ENCODE measurements around the gene CPEB4. TPM values are rescaled to one million over a fixed set of nuclear protein-coding genes. Genes with fewer than 3 reads are reported as not detected.
A peak's percentile ranks its signal among the peaks of the same experiment; 100 is the strongest.

The CPEB4 gene
- total RNA-seq, 4 donors from 2014 or later = 51.5 to 69.5 (median 66.1) TPM

- no peaks in the 10 kb centered on the region for H3K36me3 ChIP-seq
- H3K4me1 ChIP-seq = peaks cover 26 to 41% of the 10 kb centered on the region in 2 donors
- H3K27me3 ChIP-seq = no peaks in the 10 kb centered on the region
- no peak for DNase-seq
- no peak overlapping the region for H3K4me3 ChIP-seq (replicated peaks in 1 of 3)
- intact Hi-C loops (cut with DNase I) = no loop called here
- no peaks in the 10 kb centered on the region for H3K9me3 ChIP-seq
- H3K27ac ChIP-seq = no peak overlapping the region
- TF ChIP-seq POLR2A (IDR thresholded peaks at IDR 0.05) (no peak), CTCF (IDR thresholded peaks at IDR 0.05) (no peak)
- WGBS, 2 donors = 83 to 87% methylated on average over 4 of the region's 4 CpGs
Measured at GRCh38 chr5:173928871-173929574, 40.9 kb downstream of the CPEB4 start.

GRCh38 chr5:173932695-173933139 lies 44.6 kb downstream of the CPEB4 start:
- Histone ChIP-seq H3K9me3 (no peaks in the 10 kb centered on the region), H3K27ac (peak overlapping the region; percentile 5 to 33 (median 15)), H3K4me1 (peaks cover 28 to 37% of the 10 kb centered on the region in 2 donors), H3K36me3 (no peaks in the 10 kb centered on the region), H3K4me3 (replicated peaks in 1 of 3) (no peak overlapping the region), H3K27me3 (no peaks in the 10 kb centered on the region)
- intact Hi-C loops (cut with DNase I) = no loop called here
- TF ChIP-seq POLR2A (IDR thresholded peaks at IDR 0.05) (no peak), CTCF (IDR thresholded peaks at IDR 0.05) (no peak)
- 52 to 53% methylated on average over 2 of the region's 2 CpGs for WGBS, 2 donors
- no peak for DNase-seq

- H3K4me1 ChIP-seq = peaks cover 28 to 37% of the 10 kb centered on the region in 2 donors
- intact Hi-C loops (cut with DNase I) = no loop called here
- H3K27ac ChIP-seq = peak overlapping the region in 1 of 3 donors; percentile 16
- H3K27me3 ChIP-seq = no peaks in the 10 kb centered on the region
- H3K36me3 ChIP-seq = no peaks in the 10 kb centered on the region
- DNase-seq = no peak
- 65 to 88% methylated on average over 2 of the region's 2 CpGs for WGBS, 2 donors
- TF ChIP-seq CTCF (IDR thresholded peaks at IDR 0.05) (no peak), POLR2A (IDR thresholded peaks at IDR 0.05) (no peak)
- no peaks in the 10 kb centered on the region for H3K9me3 ChIP-seq
- no peak overlapping the region for H3K4me3 ChIP-seq (replicated peaks in 1 of 3)
Measured at GRCh38 chr5:173933901-173934300, 45.8 kb downstream of the CPEB4 start.

GRCh38 chr5:173935396-173935795 lies 47.2 kb downstream of the CPEB4 start:
- DNase-seq = no peak
- TF ChIP-seq POLR2A (IDR thresholded peaks at IDR 0.05) = no peak
- no peak for TF ChIP-seq CTCF (IDR thresholded peaks at IDR 0.05)
- Histone ChIP-seq H3K27me3 (no peaks in the 10 kb centered on the region), H3K27ac (peak overlapping the region in 2 of 3 donors; percentile 44 to 55), H3K4me3 (replicated peaks in 1 of 3) (no peak overlapping the region), H3K4me1 (peaks cover 28 to 37% of the 10 kb centered on the region in 2 donors), H3K36me3 (no peaks in the 10 kb centered on the region), H3K9me3 (no peaks in the 10 kb centered on the region)
- WGBS, 2 donors = 91 to 92% methylated on average over 2 of the region's 2 CpGs
- intact Hi-C loops (cut with DNase I) = no loop called here

GRCh38 chr5:173940269-173940668 lies 52.1 kb downstream of the CPEB4 start:
- WGBS, 2 donors = 86 to 90% methylated on average over 2 of the region's 2 CpGs
- Histone ChIP-seq H3K4me3 (replicated peaks in 1 of 3) (no peak overlapping the region), H3K4me1 (peaks cover 53% of the 10 kb centered on the region in 2 donors), H3K27me3 (no peaks in the 10 kb centered on the region), H3K9me3 (no peaks in the 10 kb centered on the region), H3K36me3 (peaks cover 0 to 4% of the 10 kb centered on the region in 2 donors), H3K27ac (peak overlapping the region in 1 of 3 donors; percentile 11)
- TF ChIP-seq POLR2A (IDR thresholded peaks at IDR 0.05) (no peak), CTCF (IDR thresholded peaks at IDR 0.05) (no peak)
- DNase-seq = no peak
- intact Hi-C loops (cut with DNase I) = no loop called here
